GM18526 (cell line): ENCODE data around the gene ZFAND2A.

Experiments used
- POLR2A ChIP-seq: IDR thresholded peaks from 3 replicates; pipeline ENCODE4 v1.6.1; 2011; ENCODE audit not compliant: insufficient read length; ENCODE audit errors: extremely low read depth

ZFAND2A gene, protein sequence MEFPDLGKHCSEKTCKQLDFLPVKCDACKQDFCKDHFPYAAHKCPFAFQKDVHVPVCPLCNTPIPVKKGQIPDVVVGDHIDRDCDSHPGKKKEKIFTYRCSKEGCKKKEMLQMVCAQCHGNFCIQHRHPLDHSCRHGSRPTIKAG

DNA sequence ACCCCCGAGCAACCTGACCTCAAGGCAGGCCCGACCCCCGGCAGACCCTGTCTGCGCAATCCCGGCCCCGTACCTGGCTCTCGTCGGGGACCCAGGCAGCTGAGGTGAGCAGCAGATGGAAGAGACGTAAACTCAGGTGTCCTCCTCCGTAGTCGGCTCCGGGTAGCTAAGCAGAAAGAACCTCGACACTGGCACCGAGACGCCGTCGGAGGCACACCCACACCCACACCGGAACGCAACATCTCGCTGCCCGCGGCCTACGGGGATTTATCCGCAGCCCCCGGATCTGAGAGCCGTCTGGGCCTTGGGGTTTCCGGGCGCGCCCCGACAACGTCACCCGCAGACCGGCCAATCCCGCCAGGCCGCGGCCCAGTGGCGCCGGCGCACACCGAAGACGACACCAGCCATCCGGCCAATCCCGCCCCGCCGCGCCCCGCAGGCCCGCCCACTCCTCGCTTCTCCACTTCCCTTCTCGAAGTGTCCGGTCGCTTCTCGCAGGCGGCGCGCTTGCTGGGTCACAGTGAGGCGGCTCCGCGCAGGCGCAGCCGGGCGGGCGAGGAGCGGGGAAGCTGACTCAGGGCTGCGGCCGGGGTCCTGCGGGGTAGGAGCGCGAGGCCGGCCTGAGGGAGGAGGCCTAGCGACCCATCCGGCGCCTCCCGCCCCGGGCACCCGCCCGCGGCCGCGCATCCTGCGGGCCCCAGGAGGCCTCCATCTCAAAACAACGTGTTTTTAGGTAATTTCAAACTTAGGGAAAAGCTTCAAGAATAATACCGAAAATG, at the start of gene ZFAND2A:
TSS of gene ZFAND2A (minus strand) at position 306 of the 779 bp plus-strand sequence. CDS start 1,984 bp downstream, outside the sequence.
- peak; percentile 87 for TF ChIP-seq POLR2A

DNA sequence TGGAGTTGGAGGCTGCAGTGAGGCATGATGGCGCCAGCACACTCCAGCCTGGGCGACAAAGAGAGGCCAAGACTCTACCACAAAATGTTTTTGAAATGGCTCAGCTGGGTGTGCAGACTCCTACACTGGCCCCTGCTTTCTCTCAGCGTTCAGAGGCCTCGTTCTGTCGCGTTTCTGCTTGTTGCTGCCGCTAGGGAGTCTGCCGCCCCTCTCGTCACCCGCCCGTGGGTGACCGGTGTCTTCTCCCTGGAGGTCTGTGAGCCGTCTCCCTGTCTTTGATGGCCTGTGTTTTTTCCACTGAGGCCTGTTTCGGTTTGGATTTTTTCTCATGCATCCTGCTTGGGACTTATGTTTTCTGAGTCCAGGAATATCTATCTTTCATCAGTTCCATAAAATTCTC, 49.1 kb upstream of the ZFAND2A start:
- no peak for TF ChIP-seq POLR2A

DNA sequence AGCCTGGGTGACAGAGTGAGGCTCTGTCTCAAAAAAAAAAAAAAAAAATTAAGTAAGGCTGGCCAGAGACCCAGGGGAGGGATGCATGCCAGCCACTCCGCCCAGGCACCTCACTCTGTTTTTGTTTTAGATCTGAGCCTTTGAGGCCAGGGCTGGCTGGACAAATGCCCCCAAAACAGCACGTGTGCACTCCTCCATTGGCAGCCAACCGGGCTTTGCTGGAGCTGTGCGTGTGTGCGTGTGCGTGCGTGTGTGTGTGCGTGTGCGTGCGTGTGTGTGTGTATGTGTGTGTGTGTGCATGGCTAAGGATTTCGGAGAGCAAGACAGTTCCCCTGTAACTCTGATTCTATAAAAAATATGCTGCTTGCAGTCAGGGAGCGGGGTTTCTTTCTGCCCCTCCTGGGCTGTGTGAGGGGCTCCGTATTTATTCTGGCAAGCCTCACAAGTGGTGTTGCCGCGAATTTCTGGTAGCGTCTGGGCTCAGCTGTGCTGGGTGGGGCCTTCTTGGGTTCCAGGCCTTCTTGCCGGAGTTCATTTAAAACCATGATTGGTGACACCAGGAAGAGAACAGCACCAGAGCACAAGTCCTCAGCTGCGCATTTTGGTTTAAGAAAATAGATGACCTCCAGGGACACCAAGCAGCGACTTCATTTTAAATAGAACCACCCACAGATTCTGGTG, 44.6 kb upstream of the ZFAND2A start:
- no peak for TF ChIP-seq POLR2A

DNA sequence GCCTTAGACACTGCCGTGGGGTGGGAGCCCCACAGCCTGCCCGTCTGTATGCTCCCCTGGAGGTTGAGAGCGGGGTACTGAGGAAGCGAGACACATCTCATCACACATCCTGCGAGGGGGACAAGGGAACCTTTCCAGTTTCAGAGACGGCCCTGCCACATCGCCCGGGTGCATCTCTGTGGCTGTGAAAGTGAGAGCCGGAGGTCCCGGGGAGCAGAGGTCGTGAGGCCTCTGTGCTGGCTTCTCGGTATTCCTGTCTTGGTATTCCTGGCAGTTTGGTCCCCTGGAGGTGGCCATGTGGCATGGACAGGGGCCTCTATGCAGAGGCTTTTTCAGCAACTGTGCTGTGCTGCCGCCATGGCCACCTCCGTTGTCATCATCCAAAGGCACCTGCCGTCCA, 41.9 kb upstream of the ZFAND2A start:
- no peak for TF ChIP-seq POLR2A

DNA sequence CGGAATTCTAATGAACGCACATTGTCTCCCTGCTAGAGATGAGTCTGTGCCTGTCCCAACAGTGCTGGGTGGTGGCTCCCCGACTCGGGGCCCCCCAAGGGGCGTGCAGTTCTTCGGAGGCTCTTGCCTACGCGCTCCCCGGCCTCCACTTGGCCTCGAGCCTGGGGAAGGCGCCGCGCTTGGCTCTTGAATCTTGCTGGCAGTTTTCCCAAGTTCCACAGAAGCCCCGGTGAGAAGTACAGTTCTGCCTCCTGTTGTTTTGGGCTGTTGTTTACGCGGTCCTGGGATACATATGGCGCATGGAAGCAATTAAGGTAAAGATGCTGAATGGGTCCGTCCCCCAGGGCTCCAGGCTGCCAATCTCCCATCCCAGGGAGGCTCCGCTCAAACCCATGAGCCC, 40.0 kb upstream of the ZFAND2A start:
- no peak for TF ChIP-seq POLR2A

DNA sequence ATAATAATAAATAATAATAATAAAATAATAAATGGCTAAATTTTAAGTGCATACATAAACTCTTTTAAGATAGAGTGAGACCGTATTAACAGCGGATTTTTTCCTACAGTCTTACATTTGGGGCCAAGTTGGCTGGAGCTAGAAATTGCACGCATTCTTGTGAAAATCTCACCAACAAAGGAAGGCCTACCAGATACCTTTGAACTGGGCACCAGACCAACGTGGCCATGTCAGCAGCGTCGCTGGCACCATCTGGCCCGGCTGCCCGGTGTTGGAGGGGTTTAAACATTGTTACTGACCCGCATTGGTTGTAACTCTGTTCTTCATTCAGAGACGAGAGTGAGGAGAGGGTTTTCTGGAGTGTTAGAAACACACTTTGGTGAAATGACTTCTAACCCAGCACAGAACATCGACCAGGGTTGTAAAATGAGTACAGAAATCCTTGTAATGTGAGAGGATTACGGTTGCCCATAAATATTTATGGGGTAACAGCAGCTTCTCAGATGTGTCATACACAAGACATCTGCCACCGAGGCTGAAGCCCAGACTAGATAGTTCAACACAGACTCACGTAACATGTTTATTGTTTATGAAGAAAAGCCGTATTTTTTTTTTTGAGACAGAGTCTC, 38.1 kb upstream of the ZFAND2A start:
- TF ChIP-seq POLR2A: no peak

DNA sequence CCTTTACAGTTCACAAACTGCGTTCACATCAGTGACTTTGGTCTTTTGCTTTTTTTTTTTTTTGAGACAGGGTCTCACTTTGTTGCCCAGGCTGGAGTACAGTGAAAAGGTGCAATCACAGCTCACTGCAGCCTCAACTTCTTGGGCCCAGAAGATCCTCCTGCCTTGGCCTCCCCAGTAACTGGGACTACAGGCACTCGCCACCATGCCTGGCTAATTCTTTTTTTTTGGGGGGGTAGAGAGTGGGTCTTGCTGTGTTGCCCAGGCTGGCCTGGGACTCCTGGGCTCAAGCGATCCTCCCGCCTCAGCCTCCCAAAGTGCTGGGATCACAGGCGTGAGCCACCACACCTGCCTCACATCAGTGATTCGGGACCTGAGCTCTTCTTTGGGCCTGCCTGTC, 37.0 kb upstream of the ZFAND2A start:
- TF ChIP-seq POLR2A: no peak

DNA sequence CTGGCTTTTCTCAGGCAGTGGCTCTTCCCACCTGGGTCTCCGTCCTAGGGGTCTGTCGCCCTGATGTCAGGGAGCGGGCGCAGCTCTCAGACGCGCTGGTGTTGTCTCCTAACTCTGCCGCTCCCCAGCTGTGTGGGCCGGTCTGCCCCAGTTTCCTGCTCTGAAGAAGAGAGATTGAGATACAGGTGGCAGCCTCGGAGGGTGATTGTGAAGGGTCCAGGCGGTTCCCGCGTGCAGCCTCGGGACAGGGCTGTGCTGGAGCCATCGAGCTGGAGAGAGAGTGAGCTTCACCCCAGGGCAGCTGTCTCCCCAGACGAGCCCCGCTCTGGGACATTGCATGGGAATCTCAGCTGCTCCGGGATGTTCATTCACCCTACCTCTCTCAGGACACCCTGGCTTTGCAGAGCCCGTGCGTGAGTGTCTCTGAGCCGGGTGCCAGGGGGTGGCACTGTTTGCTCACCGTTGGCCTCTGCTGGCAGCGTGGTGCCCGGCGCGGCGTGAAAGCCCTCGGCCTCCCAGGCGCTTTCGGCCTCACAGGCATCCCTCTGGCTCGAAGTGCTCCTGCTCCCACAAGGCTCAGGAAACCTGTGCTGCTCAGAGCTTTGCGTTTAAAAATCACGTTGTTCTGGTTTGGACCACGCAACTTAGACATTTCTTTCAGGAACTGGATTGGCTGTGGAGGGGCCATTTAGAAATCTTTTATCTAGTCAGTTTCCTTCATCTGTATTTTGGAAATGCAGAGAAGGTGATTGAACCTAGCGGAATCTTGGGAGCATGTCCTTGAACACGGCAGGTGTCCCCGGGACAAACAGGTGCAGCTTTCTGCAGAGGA, 33.8 kb upstream of the ZFAND2A start:
- TF ChIP-seq POLR2A: no peak

DNA sequence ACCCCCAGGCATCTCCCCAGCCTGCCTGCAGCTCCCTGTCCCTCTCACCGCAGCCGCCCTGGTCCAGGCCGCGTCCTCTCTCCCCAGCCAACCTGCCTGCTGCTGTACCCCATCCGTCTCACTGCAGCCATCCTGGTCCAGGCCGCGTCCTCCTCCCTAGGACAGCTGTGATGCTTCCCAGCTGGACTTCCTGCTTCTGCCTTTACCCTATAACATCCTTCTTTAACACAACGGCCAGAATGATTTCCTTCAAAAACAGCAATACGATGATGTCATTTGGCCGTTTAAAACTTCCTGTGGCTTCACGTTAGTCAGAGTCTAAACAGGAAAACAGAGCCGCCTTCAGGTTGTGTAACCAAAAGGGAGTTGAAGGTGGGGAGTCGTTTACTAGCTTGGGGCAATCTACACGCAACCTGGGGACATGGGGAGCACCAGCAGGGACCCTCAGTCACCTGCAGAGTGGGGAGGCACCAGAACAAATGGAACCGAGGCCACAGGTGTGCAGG, 32.2 kb upstream of the ZFAND2A start:
- no peak for TF ChIP-seq POLR2A

DNA sequence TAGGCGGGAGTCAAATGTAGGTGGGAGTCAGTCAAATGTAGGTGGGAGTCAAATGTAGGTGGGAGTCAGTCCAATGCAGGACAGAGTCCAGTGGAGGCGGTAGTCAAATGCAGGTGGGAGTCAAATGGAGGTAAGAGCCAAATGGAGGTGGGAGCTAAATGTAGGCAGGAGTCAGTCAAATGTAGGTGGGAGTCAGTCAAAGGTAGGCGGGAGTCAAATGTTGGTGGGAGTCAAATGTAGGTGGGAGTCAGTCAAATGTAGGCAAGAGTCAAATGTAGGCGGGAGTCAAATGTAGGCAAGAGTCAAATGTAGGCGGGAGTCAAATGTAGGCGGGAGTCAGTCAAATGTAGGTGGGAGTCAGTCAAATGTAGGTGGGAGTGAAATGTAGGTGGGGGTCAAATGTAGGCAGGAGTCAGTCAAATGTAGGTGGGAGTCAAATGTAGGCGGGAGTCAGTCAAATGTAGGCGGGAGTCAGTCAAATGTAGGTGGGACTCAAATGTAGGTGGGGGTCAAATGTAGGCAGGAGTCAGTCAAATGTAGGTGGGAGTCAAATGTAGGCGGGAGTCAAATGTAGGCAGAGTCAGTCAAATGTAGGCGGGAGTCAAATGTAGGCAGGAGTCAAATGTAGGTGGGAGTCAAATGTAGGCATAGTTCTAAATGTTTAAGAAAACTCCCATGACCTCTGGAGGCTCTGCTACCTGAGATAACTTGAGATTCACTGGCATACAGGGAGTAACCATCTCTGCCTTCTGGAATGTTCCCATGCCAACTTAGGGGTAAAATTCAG, 30.2 kb upstream of the ZFAND2A start:
- no peak for TF ChIP-seq POLR2A

DNA sequence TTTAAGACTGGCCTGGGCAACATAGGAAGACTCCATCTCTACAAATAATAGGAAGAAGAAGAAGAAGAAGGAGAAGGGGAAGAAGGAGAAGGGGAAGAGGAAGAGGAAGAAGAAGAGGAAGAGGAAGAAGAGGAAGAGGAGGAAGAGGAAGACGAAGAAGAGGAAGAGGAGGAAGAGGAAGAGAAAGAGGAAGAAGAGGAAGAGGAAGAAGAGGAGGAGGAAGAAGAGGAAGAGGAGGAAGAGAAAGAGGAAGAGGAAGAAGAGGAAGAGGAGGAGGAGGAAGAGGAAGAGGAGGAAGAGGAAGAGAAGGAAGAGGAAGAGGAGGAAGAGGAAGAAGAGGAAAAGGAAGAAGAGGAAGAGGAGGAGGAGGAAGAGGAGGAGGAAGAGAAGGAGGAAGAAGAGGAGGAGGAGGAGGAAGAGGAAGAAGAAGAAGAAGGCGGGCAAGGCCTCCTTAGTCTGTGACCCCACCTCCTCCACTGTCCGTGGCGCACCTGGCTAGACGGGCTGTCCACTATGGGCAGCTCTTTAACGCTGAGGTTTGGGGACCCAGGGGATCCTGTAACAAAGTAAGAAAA, 28.8 kb upstream of the ZFAND2A start:
- TF ChIP-seq POLR2A: no peak

DNA sequence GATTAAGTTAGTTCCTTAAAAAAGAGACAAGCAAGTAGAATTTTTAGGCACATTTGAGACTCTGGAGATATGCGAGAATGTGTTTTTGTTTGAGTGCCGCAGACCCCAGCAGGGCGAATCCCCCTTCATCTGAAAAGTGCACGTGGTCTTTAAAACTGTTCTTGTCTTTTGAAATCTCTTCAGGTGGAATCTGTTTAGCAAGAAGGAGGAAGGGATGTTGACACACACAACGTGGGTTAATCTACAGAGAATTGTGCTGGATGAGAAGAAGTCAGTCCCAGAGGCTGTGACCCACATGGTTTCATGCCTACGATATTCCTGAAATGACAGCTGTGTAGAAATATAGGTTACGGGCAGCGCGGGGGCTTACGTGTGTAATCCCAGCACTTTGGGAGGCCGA, 27.1 kb upstream of the ZFAND2A start:
- no peak for TF ChIP-seq POLR2A

DNA sequence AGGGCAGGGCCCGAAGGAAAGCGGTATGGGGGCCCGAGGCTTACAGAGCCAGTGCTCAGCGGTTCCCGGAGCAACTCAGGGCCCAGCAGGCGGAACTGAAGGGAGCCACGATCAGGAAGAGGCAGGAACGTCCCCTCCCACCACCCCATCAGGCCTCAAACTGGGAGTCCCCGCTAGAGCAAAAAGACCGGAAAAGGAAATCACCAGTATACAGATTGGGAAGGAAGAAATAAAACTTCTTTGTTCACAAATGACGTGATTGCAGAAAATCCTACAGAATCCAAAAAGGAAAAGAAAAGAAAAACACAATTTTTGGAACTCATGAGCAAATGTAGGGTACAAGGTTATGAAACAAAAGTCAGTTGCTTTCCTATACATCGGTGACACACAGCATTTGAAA, 21.6 kb upstream of the ZFAND2A start:
- TF ChIP-seq POLR2A: no peak

DNA sequence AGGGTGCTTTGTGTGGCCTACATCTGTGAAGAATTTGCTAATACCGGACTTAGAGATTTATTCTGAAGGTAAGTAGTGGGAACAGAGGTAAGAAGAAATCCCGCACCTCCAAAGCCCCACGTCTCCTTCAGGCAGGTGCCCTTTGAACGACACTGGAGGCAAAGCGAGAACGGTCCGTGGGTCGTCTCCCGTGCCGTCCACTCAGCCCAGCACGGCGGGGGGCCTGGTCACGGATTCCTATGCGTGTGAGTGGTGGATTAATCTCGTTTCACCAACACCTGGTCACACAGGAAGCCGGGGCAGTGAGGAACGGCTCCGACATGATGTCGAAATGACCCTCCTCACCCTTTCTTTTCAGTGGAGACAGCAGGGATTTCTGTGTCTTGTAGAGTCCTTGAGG, 21.0 kb upstream of the ZFAND2A start:
- no peak for TF ChIP-seq POLR2A
